GM23338 (cell line): ENCODE results near the gene HSH2D. TPM values are rescaled to one million over a fixed set of nuclear protein-coding genes. Genes with fewer than 3 reads are reported as not detected.

Experiments
- ATAC-seq: fragments of 200-7000 bp; cut with Tn5 transposase; 3 replicates; pipeline ENCODE4 v1.9.1; 2020
- DNase-seq: peaks from one replicate; pipeline ENCODE4 v3.0.0-alpha.2; 2015; ENCODE audit warnings: low spot score
- H2AFZ ChIP-seq: fragments of 200-600 bp; sonication (generic); 2 replicates; pipeline ENCODE4 v1.8.0; 2016; ENCODE audit warnings: antibody characterized with exemption, mild to moderate bottlenecking, moderate library complexity
- H3F3A ChIP-seq: fragments of 200-600 bp; sonication (generic); replicated peaks from 2 replicates; pipeline ENCODE4 v1.8.0; 2017; ENCODE audit warnings: antibody characterized with exemption, mixed run types, low read depth
- H3K27ac ChIP-seq: fragments of 200-600 bp; sonication (generic); 2 replicates; pipeline ENCODE4 v1.6.1; 2016; ENCODE audit warnings: low read depth
- H3K27me3 ChIP-seq: fragments of 200-600 bp; sonication (generic); 2 replicates; pipeline ENCODE4 v1.8.0; 2016; ENCODE audit warnings: mild to moderate bottlenecking, mixed run types, moderate library complexity; ENCODE audit not compliant: insufficient read depth
- H3K36me3 ChIP-seq: fragments of 200-600 bp; sonication (generic); 2 replicates; pipeline ENCODE4 v1.8.0; 2016; ENCODE audit warnings: mild to moderate bottlenecking; ENCODE audit not compliant: insufficient read depth
- H3K4me1 ChIP-seq: fragments of 200-600 bp; sonication (generic); 2 replicates; pipeline ENCODE4 v1.8.0; 2016; ENCODE audit warnings: mild to moderate bottlenecking, moderate library complexity; ENCODE audit not compliant: insufficient read depth
- H3K4me2 ChIP-seq: fragments of 200-600 bp; sonication (generic); 2 replicates; pipeline ENCODE4 v1.7.1; 2017; ENCODE audit warnings: mixed run types
- H3K4me3 ChIP-seq: fragments of 200-600 bp; sonication (generic); 2 replicates; pipeline ENCODE4 v1.6.1; 2016; ENCODE audit warnings: mixed run types
- H3K79me2 ChIP-seq: fragments of 200-600 bp; sonication (generic); replicated peaks from 2 replicates; pipeline ENCODE4 v1.8.0; 2017; ENCODE audit warnings: mild to moderate bottlenecking; ENCODE audit not compliant: insufficient read depth
- H3K9me2 ChIP-seq: fragments of 200-600 bp; sonication (generic); 2 replicates; pipeline ENCODE4 v1.8.0; 2017; ENCODE audit not compliant: insufficient read depth
- H4K20me1 ChIP-seq: fragments of 200-600 bp; sonication (generic); replicated peaks from 2 replicates; pipeline ENCODE4 v1.8.0; 2017; ENCODE audit warnings: mild to moderate bottlenecking; ENCODE audit not compliant: insufficient read depth
- H3K27ac Mint-ChIP-seq: 2 replicates; pipeline ENCODE4 v1.8.0; 2020; ENCODE audit warnings: inconsistent platforms, mild to moderate bottlenecking, moderate library complexity, mixed read lengths
- H3K27me3 Mint-ChIP-seq: 3 replicates; pipeline ENCODE4 v1.8.0; 2022; ENCODE audit warnings: low read depth, mild to moderate bottlenecking, moderate library complexity, mixed read lengths, inconsistent platforms; ENCODE audit not compliant: insufficient read depth, poor library complexity
- H3K36me3 Mint-ChIP-seq: 3 replicates; pipeline ENCODE4 v1.8.0; 2021; ENCODE audit warnings: low read depth, mild to moderate bottlenecking, inconsistent platforms, moderate library complexity, mixed read lengths
- H3K4me1 Mint-ChIP-seq: 3 replicates; pipeline ENCODE4 v1.8.0; 2020; ENCODE audit warnings: mild to moderate bottlenecking, inconsistent platforms, mixed read lengths
- H3K4me3 Mint-ChIP-seq: 3 replicates; pipeline ENCODE4 v1.8.0; 2021; ENCODE audit warnings: moderate library complexity, mild to moderate bottlenecking, inconsistent platforms, mixed read lengths
- H3K9me3 Mint-ChIP-seq: 3 replicates; pipeline ENCODE4 v1.8.0; 2020; ENCODE audit warnings: moderate library complexity, mild to moderate bottlenecking, inconsistent platforms, mixed read lengths
- CREB1 ChIP-seq: fragments of 250-450 bp; sonication (Bioruptor Pico); IDR thresholded peaks from 2 replicates; pipeline ENCODE4 v1.5.0; 2020; ENCODE audit warnings: low read depth, mild to moderate bottlenecking, moderate library complexity
- CTCF ChIP-seq, 2 experiments: fragments of 200-600 bp in 1 of 2; sonication (generic) in 1 of 2; conservative IDR thresholded peaks; 2 replicates each; pipeline versions ENCODE4 v1.5.1 to v1.6.1; 2016 to 2017; ENCODE audit warnings: antibody characterized with exemption in 2 of 2, low read depth in 2 of 2, mild to moderate bottlenecking in 2 of 2, moderate library complexity in 1 of 2
- ETS1 ChIP-seq: IDR thresholded peaks from 2 replicates; pipeline ENCODE4 v1.6.1; 2016; ENCODE audit warnings: antibody characterized with exemption
- EZH2 ChIP-seq: fragments of 200-600 bp; sonication (generic); IDR thresholded peaks from one replicate; pipeline ENCODE4 v1.8.0; 2017; ENCODE audit warnings: antibody characterized with exemption, mild to moderate bottlenecking, low read depth; ENCODE audit not compliant: unreplicated experiment
- JUNB ChIP-seq: IDR thresholded peaks from one replicate; pipeline ENCODE4 v1.6.1; 2016; ENCODE audit warnings: antibody characterized with exemption; ENCODE audit not compliant: unreplicated experiment
- NANOG ChIP-seq: IDR thresholded peaks from 2 replicates; pipeline ENCODE4 v1.6.1; 2016; ENCODE audit warnings: antibody characterized with exemption, borderline replicate concordance
- REST ChIP-seq: IDR thresholded peaks from one replicate; pipeline ENCODE4 v1.6.1; 2018; ENCODE audit warnings: antibody characterized with exemption; ENCODE audit not compliant: unreplicated experiment
- STAT1 ChIP-seq: IDR thresholded peaks from one replicate; pipeline ENCODE4 v1.6.1; 2016; ENCODE audit warnings: antibody characterized with exemption; ENCODE audit not compliant: unreplicated experiment
- ZNF331 ChIP-seq: fragments of 250-450 bp; sonication (Bioruptor Pico); IDR thresholded peaks from 2 replicates; pipeline ENCODE4 v1.5.0; 2020; ENCODE audit warnings: low read depth, mild to moderate bottlenecking, moderate library complexity
- polyA plus RNA-seq: library from polyadenylated mRNA; unstranded; fragments of >200 nt; fragmentation: Nextera tagmentation; extraction: Ambion mirVana; gene quantifications from 2 replicates; pipeline ENCODE4 v1.2.1, GENCODE V29; 2016
- total RNA-seq: library from RNA; depleted of rRNA; stranded (reverse); fragments of >200 nt; shearing (Covaris generic); gene quantifications from 2 replicates; pipeline ENCODE4 v1.2.3, GENCODE V29; 2014

HSH2D gene
- total and polyA plus RNA-seq, 2 experiments from 2014 or later = 0.81 to 1.4 TPM

GRCh38 chr19:16116067-16116466 is 27.4 kb upstream of the HSH2D start:
- Mint-ChIP-seq H3K27me3 (peaks cover 2% of the 10 kb centered on the region), H3K36me3 (peaks cover 34% of the 10 kb centered on the region), H3K4me3 (no peak overlapping the region), H3K9me3 (no peaks in the 10 kb centered on the region; the same call in 2 of the 3 replicates), H3K27ac (no peak overlapping the region), H3K4me1 (peaks cover 5% of the 10 kb centered on the region; the same call in 1 of the 3 replicates)
- ATAC-seq (no peak), DNase-seq (no peak)
- Histone ChIP-seq H2AFZ (no peak overlapping the region), H3K4me1 (peaks cover 6% of the 10 kb centered on the region), H3F3A (no peaks in the 10 kb centered on the region), H3K36me3 (peaks cover 17% of the 10 kb centered on the region), H3K4me2 (no peak overlapping the region), H3K79me2 (peaks cover 39% of the 10 kb centered on the region), H3K9me2 (no peaks in the 10 kb centered on the region), H3K4me3 (no peak overlapping the region), H3K27ac (no peak overlapping the region), H3K27me3 (no peaks in the 10 kb centered on the region), H4K20me1 (peaks cover 28% of the 10 kb centered on the region)
- TF ChIP-seq JUNB (no peak), ZNF331 (CRISPR knock-in tag) (no peak), EZH2 (no peak), REST (no peak), NANOG (no peak), ETS1 (no peak), STAT1 (no peak), CREB1 (CRISPR knock-in tag) (no peak), CTCF (conservative IDR thresholded peaks at IDR 0.05; ENCODE audit: low read depth in 2 of 2) (no peak)

- H3K36me3 Mint-ChIP-seq = peaks cover 48% of the 10 kb centered on the region
- Histone ChIP-seq H3K27ac (no peak overlapping the region), H3K4me1 (peaks cover 2% of the 10 kb centered on the region), H3K4me2 (no peak overlapping the region), H4K20me1 (peaks cover 23% of the 10 kb centered on the region; the same call in 1 of the 2 replicates), H3K27me3 (no peaks in the 10 kb centered on the region), H3K4me3 (no peak overlapping the region), H3K36me3 (peaks cover 17% of the 10 kb centered on the region), H3F3A (no peaks in the 10 kb centered on the region), H3K79me2 (peaks cover 31% of the 10 kb centered on the region), H3K9me2 (no peaks in the 10 kb centered on the region), H2AFZ (no peak overlapping the region)
- ATAC-seq (peak; percentile 95), DNase-seq (peak; percentile 59)
- no peaks in the 10 kb centered on the region for H3K9me3 Mint-ChIP-seq
- H3K27me3 Mint-ChIP-seq = peaks cover 3% of the 10 kb centered on the region
- peaks cover 5% of the 10 kb centered on the region; the same call in 1 of the 3 replicates for H3K4me1 Mint-ChIP-seq
- no peak overlapping the region for H3K4me3 Mint-ChIP-seq
- TF ChIP-seq CTCF (conservative IDR thresholded peaks at IDR 0.05; ENCODE audit: low read depth in 2 of 2) (peak; percentile 26 to 60; a peak in 3 of 4 replicates), EZH2 (no peak)
- H3K27ac Mint-ChIP-seq = no peak overlapping the region; the same call in none of the 2 replicates
Observed at GRCh38 chr19:16117594-16118033, 25.9 kb upstream of the HSH2D start.
